ENCODE measurements around the gene SHLD2.

DNA sequence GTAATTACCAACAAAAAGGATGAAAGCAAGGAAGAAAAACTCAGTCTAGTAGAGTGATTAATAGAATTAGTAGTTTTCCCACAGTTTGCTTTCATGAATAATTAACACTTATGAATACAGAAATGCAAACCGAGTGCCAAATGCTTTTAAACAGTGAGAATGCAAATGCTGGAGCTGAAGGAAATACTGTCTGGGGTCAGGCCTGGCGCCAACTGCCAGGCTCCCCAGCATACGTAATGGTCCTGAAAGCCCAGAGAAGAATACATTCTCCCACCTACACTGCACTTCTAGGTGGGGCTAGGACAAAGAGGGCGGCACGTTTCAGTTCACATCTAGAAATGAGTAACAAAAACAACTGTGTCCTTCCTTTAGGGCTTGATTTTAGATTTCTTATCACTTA, 30.4 kb upstream of the SHLD2 start:
- TF ChIP-seq, protein P1, sequence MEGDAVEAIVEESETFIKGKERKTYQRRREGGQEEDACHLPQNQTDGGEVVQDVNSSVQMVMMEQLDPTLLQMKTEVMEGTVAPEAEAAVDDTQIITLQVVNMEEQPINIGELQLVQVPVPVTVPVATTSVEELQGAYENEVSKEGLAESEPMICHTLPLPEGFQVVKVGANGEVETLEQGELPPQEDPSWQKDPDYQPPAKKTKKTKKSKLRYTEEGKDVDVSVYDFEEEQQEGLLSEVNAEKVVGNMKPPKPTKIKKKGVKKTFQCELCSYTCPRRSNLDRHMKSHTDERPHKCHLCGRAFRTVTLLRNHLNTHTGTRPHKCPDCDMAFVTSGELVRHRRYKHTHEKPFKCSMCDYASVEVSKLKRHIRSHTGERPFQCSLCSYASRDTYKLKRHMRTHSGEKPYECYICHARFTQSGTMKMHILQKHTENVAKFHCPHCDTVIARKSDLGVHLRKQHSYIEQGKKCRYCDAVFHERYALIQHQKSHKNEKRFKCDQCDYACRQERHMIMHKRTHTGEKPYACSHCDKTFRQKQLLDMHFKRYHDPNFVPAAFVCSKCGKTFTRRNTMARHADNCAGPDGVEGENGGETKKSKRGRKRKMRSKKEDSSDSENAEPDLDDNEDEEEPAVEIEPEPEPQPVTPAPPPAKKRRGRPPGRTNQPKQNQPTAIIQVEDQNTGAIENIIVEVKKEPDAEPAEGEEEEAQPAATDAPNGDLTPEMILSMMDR (conservative IDR thresholded peaks at IDR 0.05 in 1 of 2, IDR thresholded peaks at IDR 0.05 in 1 of 2; ENCODE audit: extremely low read depth in 1 of 2, insufficient read depth in 1 of 2, low read depth in 1 of 2, low read length in 2 of 2), result no peak
- no peak for TF ChIP-seq EZH2 (IDR thresholded peaks at IDR 0.05; ENCODE audit: borderline replicate concordance, low read length)
